ENCODE results near the gene BAIAP2. TPM values are rescaled to one million over a fixed set of nuclear protein-coding genes. Genes with fewer than 3 reads are reported as not detected.

The BAIAP2 gene
- total RNA-seq, 1 donor from 2014 or later: 37.6 TPM

GRCh38 chr17:81137248-81137647 is 102.3 kb downstream of the BAIAP2 start:
- no peak overlapping the region for H3K27ac Mint-ChIP-seq
- no peaks in the 10 kb centered on the region for H3K27me3 Mint-ChIP-seq
- DNase-seq (ENCODE audit: low spot score, unreplicated experiment): no peak
- H3K36me3 Mint-ChIP-seq (ENCODE audit: insufficient read depth): no peaks in the 10 kb centered on the region
- TF ChIP-seq CTCF (IDR thresholded peaks at IDR 0.05; ENCODE audit: unreplicated experiment): no peak
- H3K4me1 Mint-ChIP-seq (ENCODE audit: low read depth): no peaks in the 10 kb centered on the region
- H3K4me3 Mint-ChIP-seq (ENCODE audit: low read depth): no peak overlapping the region
- peaks cover 3% of the 10 kb centered on the region for H3K9me3 Mint-ChIP-seq (ENCODE audit: low read depth)

- Mint-ChIP-seq H3K27me3 (no peaks in the 10 kb centered on the region), H3K9me3 (ENCODE audit: low read depth) (peaks cover 3% of the 10 kb centered on the region), H3K36me3 (ENCODE audit: insufficient read depth) (no peaks in the 10 kb centered on the region), H3K4me1 (ENCODE audit: low read depth) (no peaks in the 10 kb centered on the region), H3K4me3 (ENCODE audit: low read depth) (no peak overlapping the region), H3K27ac (no peak overlapping the region)
- TF ChIP-seq CTCF (IDR thresholded peaks at IDR 0.05; ENCODE audit: unreplicated experiment): no peak
- no peak for DNase-seq (ENCODE audit: low spot score, unreplicated experiment)
These were observed 103.1 kb downstream of the BAIAP2 start for GRCh38 chr17:81138083-81138482.

GRCh38 chr17:81138500-81138899 is 103.5 kb downstream of the BAIAP2 start:
- Mint-ChIP-seq H3K9me3 (ENCODE audit: low read depth) (peaks cover 3% of the 10 kb centered on the region), H3K27ac (no peak overlapping the region), H3K36me3 (ENCODE audit: insufficient read depth) (no peaks in the 10 kb centered on the region), H3K4me3 (ENCODE audit: low read depth) (no peak overlapping the region), H3K27me3 (no peaks in the 10 kb centered on the region), H3K4me1 (ENCODE audit: low read depth) (no peaks in the 10 kb centered on the region)
- DNase-seq (ENCODE audit: low spot score, unreplicated experiment): no peak
- TF ChIP-seq CTCF (IDR thresholded peaks at IDR 0.05; ENCODE audit: unreplicated experiment): no peak

GRCh38 chr17:81139428-81139827 is 104.5 kb downstream of the BAIAP2 start:
- Mint-ChIP-seq H3K36me3 (ENCODE audit: insufficient read depth) (no peaks in the 10 kb centered on the region), H3K27ac (no peak overlapping the region), H3K9me3 (ENCODE audit: low read depth) (peaks cover 3% of the 10 kb centered on the region), H3K27me3 (no peaks in the 10 kb centered on the region), H3K4me1 (ENCODE audit: low read depth) (no peaks in the 10 kb centered on the region), H3K4me3 (ENCODE audit: low read depth) (no peak overlapping the region)
- no peak for TF ChIP-seq CTCF (IDR thresholded peaks at IDR 0.05; ENCODE audit: unreplicated experiment)
- DNase-seq (ENCODE audit: low spot score, unreplicated experiment): no peak

GRCh38 chr17:81140018-81140417 is 105.1 kb downstream of the BAIAP2 start:
- no peak overlapping the region for H3K4me3 Mint-ChIP-seq (ENCODE audit: low read depth)
- H3K27me3 Mint-ChIP-seq: no peaks in the 10 kb centered on the region
- H3K9me3 Mint-ChIP-seq (ENCODE audit: low read depth): peaks cover 3% of the 10 kb centered on the region
- no peak for TF ChIP-seq CTCF (IDR thresholded peaks at IDR 0.05; ENCODE audit: unreplicated experiment)
- H3K4me1 Mint-ChIP-seq (ENCODE audit: low read depth): no peaks in the 10 kb centered on the region
- no peak for DNase-seq (ENCODE audit: low spot score, unreplicated experiment)
- no peak overlapping the region for H3K27ac Mint-ChIP-seq
- H3K36me3 Mint-ChIP-seq (ENCODE audit: insufficient read depth): no peaks in the 10 kb centered on the region

Data from progenitor cell of endocrine pancreas (in vitro differentiated cells).